ENCODE results near the gene ZNF227.
A peak's percentile ranks its signal among the peaks of the same experiment; 100 is the strongest.
"Not testable (repeated sequence)": the region's sequence is repeated elsewhere in the genome, so short reads cannot be mapped to it uniquely, and the experiment has no call there.

Gene ZNF227

DNA sequence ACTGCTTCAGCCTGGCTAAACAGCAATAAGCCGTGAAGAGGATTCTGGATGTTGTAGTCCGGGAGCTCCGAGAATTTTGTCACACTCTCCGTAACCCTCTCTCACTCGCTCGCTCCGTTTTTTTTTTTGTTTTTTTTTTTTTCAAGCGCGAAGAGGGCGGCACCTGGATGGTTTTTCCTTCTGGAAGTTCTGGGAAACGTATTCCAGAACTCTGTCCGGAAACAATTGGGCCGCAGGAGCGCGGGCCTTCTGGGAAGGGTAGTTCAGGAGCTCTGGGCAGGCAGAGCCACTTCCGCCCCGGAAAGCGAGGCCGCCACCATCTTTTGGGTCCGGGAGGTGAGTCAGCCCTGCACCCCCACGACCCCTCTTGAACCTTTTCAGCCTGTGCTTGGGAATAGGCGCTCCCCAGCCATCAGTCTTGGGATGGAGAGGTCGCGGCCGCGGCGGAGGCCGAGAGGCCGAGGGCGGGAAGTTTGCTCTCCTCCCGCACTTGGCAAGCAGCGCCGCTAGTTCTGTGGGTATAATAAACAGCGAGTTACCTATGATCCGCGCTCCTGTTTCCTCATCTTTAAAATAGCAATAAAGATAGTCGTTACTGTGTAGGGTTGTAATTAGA, at the start of gene ZNF227:
Gene ZNF227, plus strand, starts transcription at position 283 of the 616 bp plus-strand sequence. CDS start 5,261 bp downstream, outside the sequence.
- DNase-seq: peak; percentile 84

DNA sequence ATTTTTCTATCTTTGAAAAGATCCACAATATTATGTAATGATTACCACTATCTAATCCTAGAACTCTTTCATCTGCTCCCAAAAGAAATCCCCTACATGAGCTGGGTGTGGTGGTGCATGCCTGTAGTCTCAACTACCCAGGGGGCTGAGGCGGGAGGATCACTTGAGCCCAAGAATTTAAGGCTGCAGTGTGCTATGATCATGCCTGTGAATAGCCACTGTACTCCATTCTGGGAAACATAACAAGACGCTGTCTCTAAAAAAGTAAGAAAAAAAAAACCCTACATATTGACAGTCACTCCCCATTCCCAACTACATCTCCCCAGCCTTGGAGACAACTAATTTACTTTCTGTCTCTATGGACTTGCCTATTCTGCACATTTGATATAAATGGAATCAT, 48.5 kb upstream of the ZNF227 start:
- DNase-seq: no peak

- DNase-seq: no peak
These were observed 48.0 kb upstream of the ZNF227 start for GRCh38 chr19:44164327-44164672.

DNA sequence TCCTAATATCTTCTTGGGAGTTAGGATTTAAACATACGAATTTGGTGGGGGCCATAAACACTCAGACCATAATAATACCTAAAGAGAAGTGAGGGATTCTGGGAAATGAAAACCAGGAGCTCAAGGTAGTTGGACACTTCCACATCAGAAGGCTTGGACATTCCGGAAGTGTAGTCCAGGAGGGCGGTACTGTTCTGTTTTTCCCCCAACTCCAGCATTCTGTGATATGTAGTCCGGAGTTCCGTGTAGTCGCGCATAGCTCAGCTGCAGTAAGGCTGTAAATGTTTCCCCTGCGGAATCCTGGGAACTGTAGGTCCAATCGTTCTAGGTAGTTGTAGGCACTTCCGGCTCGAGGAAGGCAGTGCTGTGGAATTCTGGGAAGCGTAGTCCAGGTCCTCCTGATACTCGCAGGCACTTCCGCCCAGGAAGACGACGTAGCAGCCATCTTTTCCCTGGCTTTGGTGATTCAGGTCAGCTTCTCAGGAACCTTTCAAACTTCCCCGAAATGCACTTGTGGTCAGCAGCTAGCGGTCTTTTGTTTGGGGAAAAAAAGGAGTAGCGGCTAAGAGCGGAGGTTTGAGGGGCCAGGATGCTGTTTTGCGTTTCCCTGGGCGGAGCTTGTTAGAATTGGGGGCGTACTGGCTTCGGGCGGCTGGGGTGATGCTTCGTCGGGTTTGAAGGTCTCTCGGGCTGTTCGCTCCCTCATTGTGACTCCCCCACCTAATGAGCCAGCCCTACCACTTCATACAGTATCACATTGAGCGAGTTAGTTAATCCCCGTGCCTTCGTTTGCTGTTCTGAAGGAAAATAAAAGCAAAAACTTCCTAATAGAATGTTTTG, 47.4 kb upstream of the ZNF227 start, which contains the start of gene ZNF226:
Gene ZNF226, plus strand, starts transcription at position 428 of the 840 bp plus-strand sequence. CDS start 4,981 bp downstream, outside the sequence.
- DNase-seq: peak; percentile 91

GRCh38 chr19:44170660-44171059, 41.7 kb upstream of the ZNF227 start:
- DNase-seq: not testable (repeated sequence)

- no peak for DNase-seq
These were observed 35.7 kb upstream of the ZNF227 start for GRCh38 chr19:44176590-44176989.

- no peak for DNase-seq
These were observed 31.4 kb upstream of the ZNF227 start for GRCh38 chr19:44180968-44181367.

DNA sequence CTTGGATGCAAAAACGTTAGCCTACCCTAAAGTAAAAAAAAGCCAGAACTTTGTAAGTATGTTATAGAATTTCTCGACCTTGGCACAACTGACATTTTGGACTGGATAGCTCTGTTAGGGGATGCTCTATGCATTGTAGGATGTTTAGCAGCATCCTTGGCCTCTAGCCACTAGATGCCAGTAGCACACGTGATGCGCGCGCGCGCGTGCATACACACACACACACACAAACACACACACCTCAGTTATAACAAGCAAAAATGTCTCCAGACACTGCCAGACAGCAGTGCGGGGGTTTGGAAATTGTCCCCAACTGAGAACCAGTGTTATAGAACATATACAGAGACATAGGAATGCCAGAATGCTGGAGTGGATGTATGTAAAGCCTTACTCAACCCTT, 30.2 kb upstream of the ZNF227 start:
- DNase-seq: no peak

- DNase-seq: no peak
These were observed 22.3 kb upstream of the ZNF227 start for GRCh38 chr19:44190020-44190419.

DNA sequence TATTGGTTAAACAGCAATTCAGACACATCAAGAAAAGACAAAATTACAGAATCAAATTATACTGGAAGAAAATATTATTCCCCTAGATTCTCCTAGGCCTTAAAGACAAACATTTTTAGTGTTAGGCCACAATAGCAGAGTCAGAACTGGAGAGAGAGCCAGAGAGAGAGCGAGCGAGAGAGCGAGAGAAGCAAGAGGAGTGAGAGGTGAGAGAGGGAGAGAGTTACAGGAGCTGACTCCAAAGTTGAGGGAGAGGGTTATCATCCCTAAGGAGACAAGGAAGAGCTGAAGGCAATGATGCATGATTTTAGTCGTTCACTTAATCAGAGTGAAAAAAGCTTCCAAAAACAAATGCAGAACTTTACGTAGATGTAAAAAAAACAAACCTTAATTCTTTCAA, 20.2 kb upstream of the ZNF227 start:
- no peak for DNase-seq

- no peak for DNase-seq
These were observed 15.6 kb upstream of the ZNF227 start for GRCh38 chr19:44196772-44197171.

- DNase-seq: no peak
These were observed 9.9 kb upstream of the ZNF227 start for GRCh38 chr19:44202470-44202869.

DNA sequence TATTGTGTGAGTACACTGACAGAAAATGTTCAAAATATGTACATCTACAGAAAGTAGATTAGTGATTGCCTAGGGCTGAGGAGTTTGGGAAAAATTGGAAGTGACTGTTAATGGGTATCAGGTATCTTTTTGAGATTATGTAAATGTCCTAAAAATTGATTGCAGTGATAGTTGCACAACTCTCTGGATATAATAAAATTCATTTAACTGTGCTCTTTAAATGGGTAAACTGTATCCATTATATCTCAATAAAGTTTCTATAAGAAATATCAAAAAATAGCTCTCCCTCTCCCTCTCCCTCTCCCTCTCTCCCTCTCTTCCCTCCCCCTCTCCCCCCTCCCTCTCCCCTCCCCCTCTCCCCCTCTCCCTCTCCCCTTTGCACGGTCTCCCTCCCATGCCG, 9.4 kb upstream of the ZNF227 start:
- no peak for DNase-seq

DNA sequence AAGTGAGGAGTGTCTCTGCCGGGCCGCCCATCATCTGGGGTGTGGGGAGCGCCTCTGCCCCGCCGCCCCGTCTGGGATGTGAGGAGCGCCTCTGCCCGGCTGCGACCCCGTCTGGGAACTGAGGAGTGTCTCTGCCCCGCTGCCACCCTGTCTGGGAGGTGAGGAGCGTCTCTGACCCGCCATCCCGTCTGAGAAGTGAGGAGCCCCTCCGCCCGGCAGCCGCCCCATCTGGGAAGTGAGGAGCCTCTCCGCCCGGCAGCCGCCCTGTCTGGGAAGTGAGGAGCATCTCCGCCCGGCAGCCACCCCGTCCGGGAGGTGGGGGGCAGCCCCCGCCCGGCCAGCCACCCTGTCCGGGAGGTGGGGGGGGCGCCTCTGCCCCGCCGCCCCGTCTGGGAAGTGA, 8.5 kb upstream of the ZNF227 start:
- not testable (repeated sequence) for DNase-seq

DNA sequence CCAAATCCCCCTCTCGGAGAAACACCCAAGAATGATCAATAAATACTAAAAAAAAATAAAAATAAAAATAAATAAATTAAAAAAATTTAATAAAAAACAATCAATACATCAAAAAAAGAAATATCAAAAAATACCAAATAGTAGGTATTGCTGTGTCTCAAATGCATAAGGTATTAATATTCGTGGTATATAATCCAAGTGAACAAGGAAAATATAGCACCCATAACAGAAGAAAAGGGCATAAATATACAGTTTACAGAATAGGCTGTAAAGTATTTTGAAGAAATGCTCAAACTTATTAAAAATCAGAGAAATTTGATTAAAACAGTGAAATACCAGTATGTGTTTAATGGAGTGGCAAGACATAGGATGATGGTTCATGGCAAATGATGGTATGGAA, 7.6 kb upstream of the ZNF227 start:
- no peak for DNase-seq

DNA sequence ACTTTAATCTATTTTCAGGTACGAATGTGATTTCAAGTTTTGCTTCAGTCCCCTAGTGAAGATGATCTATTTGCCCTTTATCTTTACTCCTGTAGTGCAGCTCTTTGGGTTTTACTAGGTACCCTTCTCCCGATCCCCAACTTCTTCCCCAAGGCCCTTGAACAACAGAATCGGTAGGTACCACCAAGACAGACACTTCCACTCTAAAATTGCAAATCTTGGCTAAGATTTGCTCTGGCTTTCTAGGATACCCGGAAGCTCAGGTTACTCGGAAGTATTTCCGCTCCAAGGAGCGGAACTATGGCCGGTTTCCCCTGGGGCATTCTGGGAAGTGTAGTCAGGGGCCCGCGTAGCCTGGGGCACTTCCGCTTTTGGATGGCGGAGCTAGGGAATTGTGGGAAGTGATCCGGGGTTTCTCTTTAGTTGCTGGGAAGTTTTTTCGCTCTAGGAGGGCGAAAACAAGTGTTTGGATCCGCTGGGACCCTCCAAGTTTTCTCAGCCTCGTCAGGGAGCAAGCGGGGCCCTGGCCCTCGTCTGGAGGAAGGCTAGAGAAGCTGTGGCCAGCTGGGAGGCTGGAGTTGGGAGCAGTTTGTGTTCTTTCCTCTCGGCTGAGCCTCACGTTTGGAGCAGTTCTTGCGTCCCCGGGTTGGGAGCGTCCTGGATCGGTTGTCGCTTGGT, 5.1 kb upstream of the ZNF227 start:
- peak; percentile 89 for DNase-seq

GRCh38 chr19:44212866-44213346, 574 bp downstream of the ZNF227 start:
- peak; percentile 2 for DNase-seq

DNA sequence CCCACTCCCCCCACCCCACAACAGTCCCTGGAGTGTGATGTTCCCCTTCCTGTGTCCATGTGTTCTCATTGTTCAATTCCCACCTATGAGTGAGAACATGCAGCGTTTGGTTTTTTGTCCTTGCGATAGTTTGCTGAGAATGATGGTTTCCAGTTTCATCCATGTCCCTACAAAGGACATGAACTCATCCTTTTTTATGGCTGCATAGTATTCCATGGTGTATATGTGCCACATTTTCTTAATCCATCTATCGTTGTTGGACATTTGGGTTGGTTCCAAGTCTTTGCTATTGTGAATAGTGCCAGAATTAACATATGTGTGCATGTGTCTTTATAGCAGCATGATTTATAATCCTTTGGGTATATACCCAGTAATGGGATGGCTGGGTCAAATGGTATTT, 7.6 kb downstream of the ZNF227 start:
- DNase-seq: not testable (repeated sequence)

- not testable (repeated sequence) for DNase-seq
These were observed 8.4 kb downstream of the ZNF227 start for GRCh38 chr19:44220761-44221160.

DNA sequence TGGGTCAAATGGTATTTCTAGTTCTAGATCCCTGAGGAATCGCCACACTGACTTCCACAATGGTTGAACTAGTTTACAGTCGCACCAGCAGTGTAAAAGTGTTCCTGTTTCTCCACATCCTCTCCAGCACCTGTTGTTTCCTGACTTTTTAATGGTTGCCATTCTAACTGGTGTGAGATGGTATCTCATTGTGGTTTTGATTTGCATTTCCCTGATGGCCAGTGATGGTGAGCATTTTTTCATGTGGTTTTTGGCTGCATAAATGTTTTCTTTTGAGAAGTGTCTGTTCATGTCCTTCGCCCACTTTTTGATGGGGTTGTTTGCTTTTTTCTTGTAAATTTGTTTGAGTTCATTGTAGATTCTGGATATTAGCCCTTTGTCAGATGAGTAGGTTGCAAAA, 9.0 kb downstream of the ZNF227 start:
- DNase-seq: not testable (repeated sequence)

GRCh38 chr19:44228318-44228717, 16.0 kb downstream of the ZNF227 start:
- DNase-seq: no peak

- DNase-seq: no peak
These were observed 20.5 kb downstream of the ZNF227 start for GRCh38 chr19:44232867-44233266.

- DNase-seq: no peak
These were observed 24.1 kb downstream of the ZNF227 start for GRCh38 chr19:44236384-44236783.

DNA sequence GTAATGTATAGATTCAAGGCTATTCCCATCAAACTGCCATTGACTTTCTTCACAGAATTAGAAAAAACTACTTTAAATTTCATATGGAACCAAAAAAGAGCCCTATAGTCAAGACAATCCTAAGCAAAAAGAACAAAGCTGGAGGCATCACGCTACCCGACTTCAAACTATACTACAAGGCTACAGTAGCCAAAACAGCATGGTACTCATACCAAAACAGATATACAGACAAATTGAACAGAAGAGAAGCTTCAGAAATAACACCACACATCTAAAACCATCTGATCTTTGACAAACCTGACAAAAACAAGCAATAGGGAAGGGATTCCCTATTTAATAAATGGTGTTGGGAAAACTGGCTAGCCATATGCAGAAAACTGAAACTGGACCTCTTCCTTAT, 40.0 kb downstream of the ZNF227 start:
- not testable (repeated sequence) for DNase-seq
